IgD-negative memory B cell (primary cell): ENCODE data around the gene NPLOC4. TPM values are rescaled to one million over a fixed set of nuclear protein-coding genes. Genes with fewer than 3 reads are reported as not detected.

Source experiments
- H3K27ac Mint-ChIP-seq, 3 donors: one replicate each; pipeline ENCODE4 v1.8.0; 2020 to 2022; ENCODE audit warnings: mild to moderate bottlenecking in 3 of 3, mixed read lengths in 3 of 3, moderate library complexity in 1 of 3
- H3K27me3 Mint-ChIP-seq: one replicate; pipeline ENCODE4 v1.8.0; 2021; ENCODE audit warnings: mixed read lengths
- H3K36me3 Mint-ChIP-seq: one replicate; pipeline ENCODE4 v1.8.0; 2020; ENCODE audit warnings: mild to moderate bottlenecking, mixed read lengths
- H3K4me1 Mint-ChIP-seq, 3 donors: one replicate each; pipeline ENCODE4 v1.8.0; 2020 to 2022; ENCODE audit warnings: mixed read lengths in 3 of 3, mild to moderate bottlenecking in 1 of 3
- H3K4me3 Mint-ChIP-seq, 4 donors: one replicate each; pipeline ENCODE4 v1.8.0; 2020 to 2022; ENCODE audit warnings: mild to moderate bottlenecking in 4 of 4, mixed read lengths in 4 of 4, moderate library complexity in 3 of 4
- H3K9me3 Mint-ChIP-seq, 3 donors: one replicate each; pipeline ENCODE4 v1.8.0; 2020 to 2021; ENCODE audit warnings: mixed read lengths in 3 of 3, mild to moderate bottlenecking in 1 of 3
- polyA plus RNA-seq: library from polyadenylated mRNA; unstranded; fragments of 300-500 nt; fragmentation: Illumina TruSeq; gene quantifications from one replicate; pipeline ENCODE4 v1.2.3, GENCODE V29; 2021

Gene NPLOC4
- polyA plus RNA-seq, 1 donor from 2014 or later: 53.5 TPM

DNA sequence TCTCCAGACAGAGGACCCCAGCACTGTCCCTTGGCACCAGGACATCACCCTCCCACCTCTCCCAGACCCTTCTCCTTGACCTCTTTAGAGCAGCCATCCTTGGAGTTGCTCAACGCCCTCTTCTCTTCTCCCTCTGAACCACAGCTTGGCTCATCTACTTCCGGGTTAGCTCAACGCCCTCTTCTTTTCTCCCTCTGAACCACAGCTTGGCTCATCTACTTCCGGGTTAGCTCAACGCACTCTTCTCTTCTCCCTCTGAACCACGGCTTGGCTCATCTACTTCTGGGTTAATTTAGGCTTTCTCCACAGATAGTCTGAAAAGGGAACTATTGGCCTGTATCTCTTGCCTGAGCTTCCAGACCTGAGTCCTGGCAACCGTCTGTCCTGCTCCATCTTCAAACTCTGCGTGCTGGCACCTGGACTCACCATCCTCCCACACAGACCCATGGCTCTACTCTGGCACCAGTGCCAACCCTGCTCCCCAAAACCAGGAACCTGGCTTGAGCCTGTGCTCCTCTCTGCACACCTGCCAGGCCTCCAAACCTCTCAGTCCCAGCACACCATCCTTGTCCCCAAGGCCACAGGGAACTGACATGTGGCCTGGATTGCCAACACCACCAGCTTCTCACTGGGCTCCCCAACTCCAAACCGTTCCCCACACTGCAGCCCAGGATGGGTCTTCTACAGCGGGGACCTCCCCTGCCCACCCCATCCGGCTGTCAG lies 59.5 kb downstream of the NPLOC4 start:
- no peaks in the 10 kb centered on the region for H3K9me3 Mint-ChIP-seq
- peaks cover 0 to 5% (median 3%) of the 10 kb centered on the region in 3 donors for H3K4me1 Mint-ChIP-seq

GRCh38 chr17:81576621-81577277 lies 60.2 kb downstream of the NPLOC4 start:
- no peak overlapping the region for H3K4me3 Mint-ChIP-seq
- H3K27ac Mint-ChIP-seq: no peak overlapping the region
- H3K27me3 Mint-ChIP-seq: no peaks in the 10 kb centered on the region
- H3K4me1 Mint-ChIP-seq: peaks cover 0 to 5% (median 3%) of the 10 kb centered on the region in 3 donors
- no peaks in the 10 kb centered on the region for H3K9me3 Mint-ChIP-seq
- H3K36me3 Mint-ChIP-seq: peaks cover 2% of the 10 kb centered on the region

More for the DNA sequence above, 59.5 kb downstream of the NPLOC4 start:
- Mint-ChIP-seq H3K27me3 (no peaks in the 10 kb centered on the region), H3K27ac (peak overlapping the region in 1 of 3 donors; percentile 76), H3K36me3 (peaks cover 2% of the 10 kb centered on the region), H3K4me3 (peak overlapping the region in 1 of 4 donors; percentile 65)

- no peaks in the 10 kb centered on the region for H3K27me3 Mint-ChIP-seq
- H3K4me3 Mint-ChIP-seq: no peak overlapping the region
- H3K4me1 Mint-ChIP-seq: peaks cover 0 to 5% (median 3%) of the 10 kb centered on the region in 3 donors
- no peaks in the 10 kb centered on the region for H3K9me3 Mint-ChIP-seq
- no peak overlapping the region for H3K27ac Mint-ChIP-seq
- peaks cover 2% of the 10 kb centered on the region for H3K36me3 Mint-ChIP-seq
Measured at GRCh38 chr17:81575836-81576235, 61.1 kb downstream of the NPLOC4 start.

DNA sequence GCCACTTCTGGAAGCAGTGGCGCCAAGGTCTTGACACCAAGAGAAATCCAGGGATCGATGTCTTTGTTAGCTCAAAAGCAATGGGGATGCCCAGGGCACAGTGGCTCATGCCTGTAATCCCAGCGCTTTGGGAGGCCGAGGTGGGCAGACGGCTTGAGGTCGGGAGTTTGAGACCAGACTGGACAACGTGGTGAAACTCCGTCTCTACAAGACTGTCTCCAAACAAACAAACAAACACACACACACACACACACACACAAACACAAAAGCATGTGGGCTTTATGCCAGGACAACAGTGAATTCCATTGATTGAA lies 62.3 kb downstream of the NPLOC4 start:
- peaks cover 2% of the 10 kb centered on the region for H3K36me3 Mint-ChIP-seq

GRCh38 chr17:81573794-81574642 lies 62.9 kb downstream of the NPLOC4 start:
- Mint-ChIP-seq H3K4me1 (peaks cover 0 to 5% (median 3%) of the 10 kb centered on the region in 3 donors), H3K4me3 (no peak overlapping the region), H3K36me3 (no peaks in the 10 kb centered on the region), H3K27ac (peak overlapping the region in 1 of 3 donors; percentile 47), H3K27me3 (no peaks in the 10 kb centered on the region), H3K9me3 (no peaks in the 10 kb centered on the region)

More for the DNA sequence above, 62.3 kb downstream of the NPLOC4 start:
- Mint-ChIP-seq H3K9me3 (no peaks in the 10 kb centered on the region), H3K4me3 (no peak overlapping the region), H3K4me1 (peaks cover 0 to 5% (median 3%) of the 10 kb centered on the region in 3 donors), H3K27ac (peak overlapping the region in 1 of 3 donors; percentile 47), H3K27me3 (no peaks in the 10 kb centered on the region)

DNA sequence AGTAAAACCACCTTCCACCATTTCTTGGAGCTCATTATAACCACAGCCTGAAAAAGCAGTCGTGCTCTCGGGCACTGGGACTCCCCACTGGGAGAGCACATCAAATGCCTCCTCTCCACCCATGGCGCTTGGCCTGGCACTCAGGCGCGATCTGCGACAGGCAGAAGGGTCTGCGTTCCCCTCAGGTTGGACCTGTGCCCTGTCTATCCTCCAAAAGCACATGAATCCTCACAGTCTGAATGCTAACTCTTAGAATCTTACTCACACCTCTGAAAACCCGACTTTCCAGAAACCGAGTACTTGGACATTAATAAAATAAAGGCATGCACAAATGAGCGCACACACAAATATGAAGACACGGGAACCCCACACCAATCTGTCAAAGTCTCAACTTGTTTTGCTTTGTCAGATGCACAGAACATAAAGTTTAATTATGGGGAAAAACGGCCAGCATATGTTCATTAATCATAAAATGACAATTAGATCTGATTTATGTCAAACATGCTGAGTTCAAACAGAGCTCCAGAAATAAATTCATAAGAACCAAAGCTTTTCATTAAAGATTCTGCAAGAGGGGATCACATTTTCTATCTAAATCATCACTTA lies 64.2 kb downstream of the NPLOC4 start:
- Mint-ChIP-seq H3K36me3 (no peaks in the 10 kb centered on the region), H3K9me3 (no peaks in the 10 kb centered on the region), H3K4me3 (no peak overlapping the region), H3K27me3 (no peaks in the 10 kb centered on the region), H3K4me1 (peaks cover 0 to 5% (median 2%) of the 10 kb centered on the region in 3 donors), H3K27ac (no peak overlapping the region)

DNA sequence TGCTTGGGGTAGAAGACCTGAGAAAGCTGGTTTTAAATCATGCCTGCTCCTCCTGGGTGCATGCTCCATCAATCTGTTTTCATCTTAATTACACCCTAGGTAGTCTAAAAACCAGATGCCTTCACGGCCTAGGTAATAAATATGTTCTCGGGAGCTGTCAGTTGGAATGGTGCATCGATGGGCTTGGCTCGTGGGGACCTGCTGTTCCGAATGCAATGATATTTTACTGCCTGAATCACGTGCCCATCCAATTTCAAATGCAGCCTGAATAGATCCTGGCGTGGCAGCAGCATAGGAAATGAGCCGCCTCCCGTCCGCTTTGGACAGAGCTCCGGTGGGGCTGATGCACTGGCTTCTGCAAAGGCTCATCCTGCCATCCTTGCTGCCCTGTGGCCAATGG lies 65.9 kb downstream of the NPLOC4 start:
- H3K27me3 Mint-ChIP-seq: no peaks in the 10 kb centered on the region
- no peaks in the 10 kb centered on the region for H3K36me3 Mint-ChIP-seq
- peaks cover 0 to 5% (median 0%) of the 10 kb centered on the region in 3 donors for H3K4me1 Mint-ChIP-seq
- no peak overlapping the region for H3K27ac Mint-ChIP-seq
- H3K4me3 Mint-ChIP-seq: no peak overlapping the region
- H3K9me3 Mint-ChIP-seq: no peaks in the 10 kb centered on the region

- Mint-ChIP-seq H3K27me3 (no peaks in the 10 kb centered on the region), H3K27ac (no peak overlapping the region), H3K4me1 (peaks cover 0 to 4% (median 0%) of the 10 kb centered on the region in 3 donors), H3K36me3 (no peaks in the 10 kb centered on the region), H3K4me3 (no peak overlapping the region), H3K9me3 (no peaks in the 10 kb centered on the region)
Measured at GRCh38 chr17:81569986-81570514, 66.9 kb downstream of the NPLOC4 start.

GRCh38 chr17:81568416-81568815 lies 68.5 kb downstream of the NPLOC4 start:
- Mint-ChIP-seq H3K4me3 (no peak overlapping the region), H3K36me3 (no peaks in the 10 kb centered on the region), H3K27me3 (no peaks in the 10 kb centered on the region), H3K27ac (no peak overlapping the region), H3K9me3 (no peaks in the 10 kb centered on the region), H3K4me1 (peaks cover 0 to 6% (median 0%) of the 10 kb centered on the region in 3 donors)

DNA sequence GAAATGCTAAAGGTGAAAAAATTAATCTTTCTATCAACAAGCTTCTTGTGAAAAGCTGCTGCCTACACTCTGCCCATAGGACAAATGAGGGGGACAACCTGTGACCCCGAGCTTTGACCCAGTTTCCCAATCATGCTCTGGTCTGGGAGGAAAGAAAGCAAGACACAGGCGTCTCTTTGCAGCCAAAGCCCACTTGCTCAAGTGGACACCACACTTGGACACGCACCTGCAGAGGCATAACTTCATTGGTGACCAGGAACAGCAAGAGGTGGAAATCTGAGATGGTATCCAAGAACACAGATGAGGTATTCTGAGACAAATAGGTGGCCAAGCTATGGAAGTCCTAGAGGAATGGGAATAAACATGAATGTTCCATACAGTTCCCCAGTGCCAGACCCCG lies 69.7 kb downstream of the NPLOC4 start:
- H3K4me1 Mint-ChIP-seq: peaks cover 0 to 12% (median 4%) of the 10 kb centered on the region in 3 donors
- H3K4me3 Mint-ChIP-seq: no peak overlapping the region
- H3K36me3 Mint-ChIP-seq: peaks cover 2% of the 10 kb centered on the region
- no peak overlapping the region for H3K27ac Mint-ChIP-seq
- no peaks in the 10 kb centered on the region for H3K27me3 Mint-ChIP-seq
- H3K9me3 Mint-ChIP-seq: no peaks in the 10 kb centered on the region

- Mint-ChIP-seq H3K27ac (no peak overlapping the region), H3K4me1 (peaks cover 0 to 12% (median 6%) of the 10 kb centered on the region in 3 donors), H3K36me3 (peaks cover 2% of the 10 kb centered on the region), H3K27me3 (no peaks in the 10 kb centered on the region), H3K4me3 (no peak overlapping the region), H3K9me3 (no peaks in the 10 kb centered on the region)
Measured at GRCh38 chr17:81566461-81567126, 70.3 kb downstream of the NPLOC4 start.

DNA sequence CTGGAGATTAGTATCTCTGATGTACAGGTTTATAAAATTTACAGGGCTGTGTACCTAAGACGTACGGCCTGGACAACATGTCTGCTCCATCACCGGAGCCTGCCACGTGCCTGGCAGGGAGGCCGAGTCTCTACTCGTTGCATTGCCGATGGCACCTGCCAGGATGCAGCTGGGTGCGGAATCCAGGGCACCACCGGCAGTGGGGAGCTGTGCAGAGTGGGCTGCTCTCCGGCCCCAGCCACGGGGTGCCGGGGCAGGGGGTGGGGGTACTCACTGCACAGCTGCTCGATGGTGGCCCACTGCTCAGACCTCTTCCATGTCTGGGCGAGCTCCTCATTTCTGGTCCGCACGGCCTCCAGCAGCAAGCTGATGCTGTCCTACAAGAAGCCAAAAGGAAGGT lies 71.7 kb downstream of the NPLOC4 start:
- no peaks in the 10 kb centered on the region for H3K9me3 Mint-ChIP-seq
- H3K27me3 Mint-ChIP-seq: no peaks in the 10 kb centered on the region
- H3K4me3 Mint-ChIP-seq: peak overlapping the region in 1 of 4 donors; percentile 66
- H3K4me1 Mint-ChIP-seq: peaks cover 10 to 24% (median 17%) of the 10 kb centered on the region in 3 donors
- H3K27ac Mint-ChIP-seq: no peak overlapping the region
- peaks cover 2% of the 10 kb centered on the region for H3K36me3 Mint-ChIP-seq

DNA sequence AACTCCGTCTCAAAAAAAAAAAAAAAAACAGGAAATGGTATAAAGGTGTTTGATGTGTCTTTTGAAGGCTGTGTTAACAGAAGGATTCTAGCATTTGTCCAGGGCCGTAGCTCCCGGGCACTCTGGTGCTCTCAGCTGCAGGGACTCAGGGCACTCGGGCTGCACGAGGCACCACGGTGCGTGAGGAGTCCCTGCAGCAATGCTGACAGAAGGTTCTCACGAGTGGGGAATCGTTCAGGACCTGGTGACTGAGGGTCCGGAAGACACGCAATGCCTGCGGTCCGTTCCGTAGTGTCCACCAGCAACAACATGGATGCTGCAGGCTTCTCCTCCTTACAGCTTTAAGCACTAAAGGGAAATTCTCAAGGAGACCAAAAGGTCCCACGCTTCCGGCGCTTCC lies 72.1 kb downstream of the NPLOC4 start:
- Mint-ChIP-seq H3K27me3 (no peaks in the 10 kb centered on the region), H3K36me3 (peaks cover 2% of the 10 kb centered on the region), H3K4me1 (peaks cover 10 to 24% (median 17%) of the 10 kb centered on the region in 3 donors), H3K27ac (no peak overlapping the region), H3K4me3 (no peak overlapping the region), H3K9me3 (no peaks in the 10 kb centered on the region)
